Skeletal muscle satellite cell (primary cell): ENCODE results near the gene PRM2.
"Not testable (repeated sequence)": the region's sequence is repeated elsewhere in the genome, so short reads cannot be mapped to it uniquely, and the experiment has no call there.

Experiments
- H3K27me3 ChIP-seq: 2 replicates; pipeline ENCODE4 v1.7.0; 2013; ENCODE audit warnings: low read length; ENCODE audit not compliant: control insufficient read depth, insufficient read depth
- H3K36me3 ChIP-seq: 2 replicates; pipeline ENCODE4 v1.7.0; 2013; ENCODE audit warnings: mild to moderate bottlenecking, control low read depth, low read length; ENCODE audit not compliant: insufficient read depth
- H3K4me1 ChIP-seq: 2 replicates; pipeline ENCODE4 v1.7.0; 2013; ENCODE audit warnings: low read length; ENCODE audit not compliant: control insufficient read depth, insufficient read depth
- H3K4me2 ChIP-seq: 2 replicates; pipeline ENCODE4 v1.7.0; 2013; ENCODE audit warnings: mild to moderate bottlenecking, low read length
- H3K4me3 ChIP-seq: 2 replicates; pipeline ENCODE4 v1.7.0; 2013; ENCODE audit warnings: low read length
- H3K9ac ChIP-seq: 2 replicates; pipeline ENCODE4 v1.7.0; 2013; ENCODE audit warnings: mild to moderate bottlenecking, low read depth, low read length, moderate library complexity
- H3K9me3 ChIP-seq: replicated peaks from 2 replicates; pipeline ENCODE4 v1.7.0; 2013; ENCODE audit warnings: mild to moderate bottlenecking, control low read depth, low read length

PRM2 gene

DNA sequence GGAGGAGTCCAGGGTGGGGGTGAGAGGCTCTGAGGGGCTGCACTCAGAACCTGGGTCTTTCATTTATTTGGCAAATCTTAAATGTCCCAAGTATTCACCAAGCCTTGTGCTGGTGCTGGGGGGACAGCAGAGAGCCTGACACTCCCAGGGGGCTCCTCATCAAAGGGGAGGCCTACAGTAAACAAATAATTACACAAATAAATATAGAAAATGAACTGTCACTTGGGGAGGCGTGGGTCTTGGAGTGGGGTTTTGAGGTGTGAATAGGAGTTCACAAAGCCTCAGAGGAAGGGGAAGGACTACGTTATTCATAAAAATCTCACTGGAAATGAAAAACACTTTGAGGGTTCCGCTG lies 20.0 kb upstream of the PRM2 start:
- Histone ChIP-seq H3K9ac (no peak overlapping the region), H3K4me3 (no peak overlapping the region), H3K4me1 (peaks cover 6% of the 10 kb centered on the region), H3K9me3 (no peaks in the 10 kb centered on the region), H3K36me3 (no peaks in the 10 kb centered on the region), H3K4me2 (no peak overlapping the region), H3K27me3 (peaks cover 21% of the 10 kb centered on the region)

DNA sequence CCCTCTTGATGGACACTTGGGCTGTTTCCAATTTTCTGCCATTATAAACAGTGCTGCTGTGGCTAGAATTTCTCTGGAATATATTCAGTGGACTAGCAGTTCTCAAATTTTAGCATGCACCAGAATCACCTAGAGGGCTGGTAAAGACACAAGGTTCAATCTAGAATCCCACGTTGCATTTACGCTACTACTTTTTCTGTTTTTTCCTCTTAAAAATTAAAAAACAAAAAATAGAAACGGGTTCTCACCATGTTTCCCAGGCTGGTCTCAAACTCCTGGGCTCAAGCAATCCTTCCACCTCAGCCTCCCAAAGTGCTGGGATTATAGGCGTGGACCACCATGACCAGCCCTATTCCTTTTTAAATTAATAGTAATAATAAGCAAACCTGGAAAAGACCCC lies 19.4 kb upstream of the PRM2 start:
- no peak overlapping the region for H3K4me3 ChIP-seq
- no peak overlapping the region for H3K9ac ChIP-seq
- peaks cover 28% of the 10 kb centered on the region for H3K27me3 ChIP-seq
- no peaks in the 10 kb centered on the region for H3K9me3 ChIP-seq
- no peaks in the 10 kb centered on the region for H3K36me3 ChIP-seq
- peaks cover 6% of the 10 kb centered on the region for H3K4me1 ChIP-seq
- H3K4me2 ChIP-seq, result no peak overlapping the region

DNA sequence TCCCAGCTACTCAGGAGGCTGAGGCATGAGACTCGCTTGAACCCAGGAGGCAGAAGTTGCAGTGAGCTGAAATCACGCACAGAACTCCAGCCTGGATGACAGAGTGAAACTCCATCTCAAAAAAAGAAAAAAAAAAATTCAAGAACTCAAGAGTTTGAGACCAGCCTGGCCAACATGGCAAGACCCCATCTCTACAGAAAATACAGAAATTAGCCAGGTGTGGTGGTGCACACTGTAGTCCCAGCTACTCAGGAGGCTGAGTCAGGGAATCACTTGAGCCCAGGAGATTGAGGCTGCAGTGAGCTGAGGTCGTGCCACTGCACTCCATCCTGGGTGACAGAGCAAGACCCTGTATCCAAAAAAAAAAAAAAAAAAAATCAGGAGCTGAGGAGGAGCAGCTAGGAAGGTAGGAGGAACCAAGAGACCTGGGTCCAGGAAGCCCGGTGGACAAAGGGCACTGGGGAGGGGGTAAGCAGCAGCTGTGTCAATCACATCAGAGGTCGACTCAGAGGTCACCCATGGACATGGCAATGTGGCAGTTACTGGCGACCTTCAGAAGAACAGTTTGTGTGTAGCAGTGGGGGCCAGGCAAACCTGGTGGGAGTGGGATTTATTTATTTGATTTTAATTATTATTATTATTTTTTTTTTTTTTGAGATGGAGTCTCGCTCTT lies 15.9 kb upstream of the PRM2 start:
- Histone ChIP-seq H3K36me3 (no peaks in the 10 kb centered on the region), H3K9me3 (no peaks in the 10 kb centered on the region), H3K9ac (no peak overlapping the region), H3K4me1 (no peaks in the 10 kb centered on the region), H3K4me3 (no peak overlapping the region), H3K4me2 (no peak overlapping the region), H3K27me3 (peaks cover 50% of the 10 kb centered on the region)

DNA sequence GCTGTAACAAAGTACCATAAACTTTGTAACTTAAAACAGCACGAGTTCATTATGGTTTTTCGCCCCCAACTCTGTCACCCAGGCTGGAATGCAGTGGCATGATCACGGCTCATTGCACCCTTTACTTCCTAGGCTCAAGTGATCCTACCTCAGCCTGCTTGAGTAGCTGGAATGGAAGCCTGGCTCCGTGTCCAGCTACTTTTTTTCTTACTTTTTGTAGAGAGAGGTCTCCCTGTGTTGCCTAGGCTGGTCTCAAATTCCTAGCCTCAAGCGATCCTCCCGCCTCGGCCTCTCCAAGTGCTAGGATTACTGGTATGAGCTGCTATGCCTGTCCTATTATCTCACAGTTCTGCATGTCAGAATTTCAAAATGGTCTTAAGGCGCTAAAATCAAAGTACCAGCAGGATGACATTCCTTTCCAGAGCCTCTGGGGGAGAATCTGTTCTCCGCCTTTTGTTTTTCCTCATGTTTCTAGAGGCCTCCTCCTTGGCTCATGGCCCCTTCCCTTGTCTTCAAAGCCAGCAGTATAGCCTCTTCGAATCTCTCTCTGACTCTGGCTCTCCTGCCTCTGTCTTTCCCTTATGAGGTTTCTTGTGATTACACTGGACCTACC lies 14.9 kb upstream of the PRM2 start:
- H3K4me2 ChIP-seq, result no peak overlapping the region
- no peak overlapping the region for H3K4me3 ChIP-seq
- peaks cover 56% of the 10 kb centered on the region for H3K27me3 ChIP-seq
- H3K9me3 ChIP-seq, result no peaks in the 10 kb centered on the region
- H3K4me1 ChIP-seq, result no peaks in the 10 kb centered on the region
- no peaks in the 10 kb centered on the region for H3K36me3 ChIP-seq
- no peak overlapping the region for H3K9ac ChIP-seq

DNA sequence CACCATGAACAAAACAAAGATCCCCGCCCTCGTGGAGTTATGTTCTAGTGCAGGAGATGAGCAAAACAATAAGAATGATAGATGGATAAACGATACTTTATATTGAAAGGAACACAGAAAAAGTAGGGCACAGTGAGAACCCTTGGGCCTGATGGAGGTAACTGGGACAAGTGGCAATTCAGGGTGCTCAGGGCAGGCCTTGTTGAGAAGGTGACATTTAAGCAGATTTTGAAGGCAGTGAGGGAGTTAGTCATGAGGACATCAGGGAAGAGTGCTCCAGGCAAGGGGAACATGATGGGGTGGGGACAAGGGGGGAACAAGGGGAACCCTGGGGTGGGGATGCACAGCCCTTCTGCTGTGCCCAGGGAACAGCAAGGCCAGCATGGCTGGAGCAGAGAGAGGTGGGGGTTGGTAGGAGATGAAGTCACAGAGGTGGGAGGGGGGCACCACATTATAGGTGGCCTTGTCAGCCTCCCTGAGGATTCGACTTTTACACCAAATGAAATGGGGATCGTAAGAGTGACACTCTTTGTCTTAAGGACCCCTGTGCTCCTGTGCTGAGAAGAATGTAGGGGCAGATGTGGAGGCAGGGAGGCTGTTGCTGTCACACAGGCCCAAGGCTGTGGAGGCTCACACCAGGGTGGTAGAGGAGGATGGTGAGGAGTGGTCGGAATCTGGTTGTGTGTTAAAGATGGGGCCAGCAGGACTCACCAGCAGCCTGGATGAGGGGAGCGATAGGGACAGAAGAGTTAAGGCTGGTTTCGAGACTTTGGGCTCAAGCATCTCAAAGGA lies 14.0 kb upstream of the PRM2 start:
- peaks cover 65% of the 10 kb centered on the region for H3K27me3 ChIP-seq
- H3K4me3 ChIP-seq, result no peak overlapping the region
- no peak overlapping the region for H3K9ac ChIP-seq
- H3K36me3 ChIP-seq, result no peaks in the 10 kb centered on the region
- H3K4me1 ChIP-seq, result no peaks in the 10 kb centered on the region
- no peak overlapping the region for H3K4me2 ChIP-seq
- H3K9me3 ChIP-seq, result no peaks in the 10 kb centered on the region

DNA sequence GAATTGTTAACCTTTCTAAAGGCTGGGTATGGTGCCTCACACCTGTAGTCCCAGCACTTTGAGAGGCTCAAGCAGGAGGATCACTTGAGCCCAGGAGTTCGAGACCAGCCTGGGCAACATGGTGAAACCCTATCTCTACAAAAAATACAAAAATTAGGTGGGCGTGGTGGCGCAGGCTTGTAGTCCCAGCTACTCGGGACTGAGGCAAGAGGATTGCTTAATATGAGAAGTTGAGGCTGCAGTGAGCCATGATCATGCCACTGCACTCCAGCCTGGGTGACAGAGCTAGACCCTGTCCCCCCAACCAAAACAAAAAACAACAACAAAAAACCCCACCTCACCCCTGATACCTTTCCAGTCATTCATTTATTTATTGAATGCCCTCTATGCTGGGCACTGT lies 13.4 kb upstream of the PRM2 start:
- peaks cover 71% of the 10 kb centered on the region for H3K27me3 ChIP-seq
- not testable (repeated sequence) for H3K4me2 ChIP-seq, H3K36me3 ChIP-seq, H3K4me1 ChIP-seq, H3K4me3 ChIP-seq, H3K9me3 ChIP-seq, H3K9ac ChIP-seq

DNA sequence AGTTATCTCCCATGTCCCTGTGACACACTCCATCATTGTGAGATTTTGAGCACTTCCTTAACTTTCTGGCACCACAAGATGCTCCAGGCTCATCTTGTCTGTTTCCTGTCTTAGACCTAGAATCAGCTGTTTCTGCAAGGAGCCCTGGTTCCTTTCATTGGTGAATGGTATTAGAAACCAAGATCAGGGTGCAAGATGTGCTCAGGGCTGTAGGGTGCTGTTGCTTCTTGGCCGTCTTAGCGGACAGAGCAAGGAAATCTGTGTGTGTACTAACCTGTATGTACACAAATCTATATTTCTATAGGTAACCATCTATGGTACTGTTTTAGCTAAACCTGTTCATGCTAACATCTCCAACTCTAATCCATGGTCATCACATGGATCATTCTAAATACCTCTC lies 12.9 kb upstream of the PRM2 start:
- H3K27me3 ChIP-seq, result peaks cover 74% of the 10 kb centered on the region

DNA sequence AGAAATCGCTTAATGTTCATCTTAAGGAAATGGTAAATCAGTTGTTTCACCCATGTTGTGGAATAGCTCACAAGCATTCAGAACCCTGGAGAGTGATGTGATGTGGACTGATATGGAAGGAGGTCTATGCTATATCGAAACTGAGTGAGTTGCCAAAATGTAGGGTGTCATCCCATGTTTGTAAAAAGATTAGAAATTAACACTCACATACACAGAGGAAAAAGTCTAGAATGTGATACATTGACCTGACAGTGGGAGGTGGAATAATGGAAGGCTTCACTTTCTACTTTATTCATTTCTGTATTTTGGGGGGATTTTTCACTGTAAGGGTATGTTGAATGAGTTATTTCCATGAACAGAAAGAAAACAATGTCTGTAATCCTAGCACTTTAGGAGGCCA lies 9.6 kb upstream of the PRM2 start:
- H3K9ac ChIP-seq, result no peak overlapping the region
- peaks cover 68% of the 10 kb centered on the region for H3K27me3 ChIP-seq
- H3K4me1 ChIP-seq, result no peaks in the 10 kb centered on the region
- H3K4me2 ChIP-seq, result no peak overlapping the region
- no peak overlapping the region for H3K4me3 ChIP-seq
- H3K36me3 ChIP-seq, result no peaks in the 10 kb centered on the region
- H3K9me3 ChIP-seq, result no peaks in the 10 kb centered on the region

More for the DNA sequence above, 12.9 kb upstream of the PRM2 start:
- Histone ChIP-seq H3K36me3 (no peaks in the 10 kb centered on the region), H3K4me1 (no peaks in the 10 kb centered on the region), H3K4me2 (no peak overlapping the region), H3K9ac (no peak overlapping the region), H3K9me3 (no peaks in the 10 kb centered on the region), H3K4me3 (no peak overlapping the region)

DNA sequence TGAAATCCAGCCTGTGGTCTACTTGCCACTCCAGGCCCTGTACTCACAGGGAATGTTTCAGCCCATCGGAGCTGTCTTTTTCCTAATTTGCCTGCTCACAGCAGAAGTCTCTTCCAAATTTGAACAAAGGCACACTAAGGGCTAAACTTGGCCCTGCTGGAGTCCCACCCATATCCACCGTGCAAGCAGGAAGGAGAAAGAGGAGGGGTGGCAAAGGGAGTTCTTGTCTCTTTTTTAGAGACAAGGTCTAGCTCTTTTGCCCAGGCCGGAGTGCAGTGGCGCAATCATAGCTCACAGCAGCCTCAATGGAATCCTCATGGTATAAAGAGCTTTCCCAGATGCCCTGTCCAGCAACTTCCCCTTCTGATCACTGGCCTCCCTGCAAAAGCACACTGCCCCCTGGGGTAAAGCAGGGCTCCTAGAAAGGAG lies 7.6 kb upstream of the PRM2 start:
- Histone ChIP-seq H3K4me3 (no peak overlapping the region), H3K27me3 (peaks cover 67% of the 10 kb centered on the region), H3K4me1 (no peaks in the 10 kb centered on the region), H3K4me2 (no peak overlapping the region), H3K36me3 (no peaks in the 10 kb centered on the region), H3K9me3 (no peaks in the 10 kb centered on the region), H3K9ac (no peak overlapping the region)

DNA sequence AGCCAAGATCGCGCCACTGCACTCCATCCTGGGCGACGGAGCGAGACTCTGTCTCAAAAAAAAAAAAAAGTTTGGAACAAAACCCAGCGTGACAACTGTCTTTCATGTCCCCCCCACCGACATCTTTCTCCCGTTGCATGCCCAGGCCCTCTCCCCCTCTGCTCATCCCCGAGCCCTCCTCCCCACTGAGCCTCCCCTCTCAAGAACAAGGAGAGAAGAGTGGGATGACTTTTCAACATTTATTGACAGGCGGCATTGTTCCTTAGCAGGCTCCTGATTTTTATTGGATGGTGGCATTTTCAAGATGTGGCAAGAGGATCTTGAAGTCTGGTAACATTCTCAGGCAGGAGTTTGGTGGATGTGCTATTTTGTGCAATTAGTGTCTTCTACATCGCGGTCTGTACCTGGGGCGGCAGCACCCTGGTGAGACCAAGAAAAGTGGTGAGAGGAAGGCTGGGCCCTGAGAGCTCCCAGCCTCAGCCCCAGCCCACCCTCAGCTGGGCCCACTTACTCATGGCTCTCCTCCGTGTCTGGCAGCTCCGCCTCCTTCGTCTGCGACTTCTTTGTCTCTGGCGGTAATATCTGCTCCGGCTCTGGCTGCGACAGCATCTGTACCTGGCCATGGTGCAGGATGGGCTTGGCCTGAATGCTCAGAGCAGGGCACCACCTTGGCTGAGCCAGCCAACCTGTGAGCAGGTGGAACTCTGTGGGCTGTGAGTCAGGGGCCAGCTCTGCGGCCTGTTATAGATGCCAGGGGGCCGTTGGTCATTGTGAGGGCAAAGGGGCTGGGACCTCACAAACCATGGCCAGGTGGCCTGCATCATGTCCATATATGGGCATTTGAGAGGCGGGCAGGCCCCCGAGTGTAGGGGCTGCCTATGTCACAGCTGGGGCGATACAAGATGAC lies 4.6 kb upstream of the PRM2 start, which contains the start of gene PRM1:
Gene PRM1, minus strand, starts transcription at position 715 of the 907 bp plus-strand sequence. Its CDS starts 92 bp downstream, at position 623.
- no peak within 1 kb of the TSS for H3K9ac ChIP-seq
- H3K36me3 ChIP-seq, result no peaks in the 10 kb centered on the region
- H3K4me3 ChIP-seq, result no peak within 1 kb of the TSS
- peaks cover 64% of the 10 kb centered on the region for H3K27me3 ChIP-seq
- H3K9me3 ChIP-seq, result no peaks in the 10 kb centered on the region
- H3K4me1 ChIP-seq, result no peaks in the 10 kb centered on the region
- H3K4me2 ChIP-seq, result no peak within 1 kb of the TSS
